Cerebellar cortex (tissue), 1 donor: ENCODE data around the gene SYDE2.
A peak's percentile ranks its signal among the peaks of the same experiment; 100 is the strongest.
"Not testable (repeated sequence)": the region's sequence is repeated elsewhere in the genome, so short reads cannot be mapped to it uniquely, and the experiment has no call there.

Experiments
- DNase-seq: peaks from one replicate; pipeline ENCODE4 v3.0.0-alpha.2; 2015; ENCODE audit warnings: low spot score

SYDE2 gene, protein sequence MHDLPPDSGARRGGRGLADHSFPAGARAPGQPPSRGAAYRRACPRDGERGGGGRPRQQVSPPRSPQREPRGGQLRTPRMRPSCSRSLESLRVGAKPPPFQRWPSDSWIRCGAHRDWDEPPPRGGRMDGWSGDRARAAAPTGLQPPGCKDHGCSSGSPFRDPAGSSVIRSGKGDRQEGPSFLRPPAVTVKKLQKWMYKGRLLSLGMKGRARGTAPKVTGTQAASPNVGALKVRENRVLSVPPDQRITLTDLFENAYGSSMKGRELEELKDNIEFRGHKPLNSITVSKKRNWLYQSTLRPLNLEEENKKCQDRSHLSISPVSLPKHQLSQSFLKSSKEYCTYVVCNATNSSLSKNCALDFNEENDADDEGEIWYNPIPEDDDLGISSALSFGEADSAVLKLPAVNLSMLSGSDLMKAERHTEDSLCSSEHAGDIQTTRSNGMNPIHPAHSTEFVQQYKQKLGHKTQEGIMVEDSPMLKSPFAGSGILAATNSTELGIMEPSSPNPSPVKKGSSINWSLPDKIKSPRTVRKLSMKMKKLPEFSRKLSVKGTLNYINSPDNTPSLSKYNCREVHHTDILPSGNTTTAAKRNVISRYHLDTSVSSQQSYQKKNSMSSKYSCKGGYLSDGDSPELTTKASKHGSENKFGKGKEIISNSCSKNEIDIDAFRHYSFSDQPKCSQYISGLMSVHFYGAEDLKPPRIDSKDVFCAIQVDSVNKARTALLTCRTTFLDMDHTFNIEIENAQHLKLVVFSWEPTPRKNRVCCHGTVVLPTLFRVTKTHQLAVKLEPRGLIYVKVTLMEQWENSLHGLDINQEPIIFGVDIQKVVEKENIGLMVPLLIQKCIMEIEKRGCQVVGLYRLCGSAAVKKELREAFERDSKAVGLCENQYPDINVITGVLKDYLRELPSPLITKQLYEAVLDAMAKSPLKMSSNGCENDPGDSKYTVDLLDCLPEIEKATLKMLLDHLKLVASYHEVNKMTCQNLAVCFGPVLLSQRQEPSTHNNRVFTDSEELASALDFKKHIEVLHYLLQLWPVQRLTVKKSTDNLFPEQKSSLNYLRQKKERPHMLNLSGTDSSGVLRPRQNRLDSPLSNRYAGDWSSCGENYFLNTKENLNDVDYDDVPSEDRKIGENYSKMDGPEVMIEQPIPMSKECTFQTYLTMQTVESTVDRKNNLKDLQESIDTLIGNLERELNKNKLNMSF

GRCh38 chr1:85200463-85201339, at the start of gene SYDE2:
Gene SYDE2 (minus strand): TSS chr1:85201016. CDS start chr1:85200996, 20 bp downstream.
- DNase-seq = peak; percentile 46

- not testable (repeated sequence) for DNase-seq
Observed at GRCh38 chr1:85249042-85249441, 48.2 kb upstream of the SYDE2 start.

- DNase-seq = no peak
Observed at GRCh38 chr1:85245891-85246290, 45.1 kb upstream of the SYDE2 start.

GRCh38 chr1:85245456-85245855, 44.6 kb upstream of the SYDE2 start:
- no peak for DNase-seq

GRCh38 chr1:85244271-85245061, 43.6 kb upstream of the SYDE2 start:
- no peak for DNase-seq

DNA sequence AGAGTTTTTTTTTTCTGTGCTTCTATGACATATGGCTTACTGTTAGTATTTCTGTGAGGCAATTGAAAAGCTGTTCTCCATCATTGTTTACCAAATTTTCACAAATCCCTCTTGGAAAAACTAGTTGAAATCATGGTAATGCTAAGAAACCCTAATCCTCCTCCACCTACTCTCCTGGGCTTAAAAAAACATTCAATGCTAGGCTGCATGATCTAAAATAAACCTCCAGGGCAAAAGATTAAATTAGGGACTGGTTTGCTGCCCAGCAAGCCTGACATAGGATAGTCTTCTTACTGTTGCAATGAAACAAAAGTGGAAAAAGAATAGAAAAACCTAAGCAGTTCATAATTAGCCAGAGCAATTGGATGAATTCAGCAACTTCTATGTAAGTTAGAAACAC, 42.6 kb upstream of the SYDE2 start:
- no peak for DNase-seq

- no peak for DNase-seq
Observed at GRCh38 chr1:85240643-85241042, 39.8 kb upstream of the SYDE2 start.

GRCh38 chr1:85240174-85240601, 39.4 kb upstream of the SYDE2 start:
- DNase-seq = no peak

DNA sequence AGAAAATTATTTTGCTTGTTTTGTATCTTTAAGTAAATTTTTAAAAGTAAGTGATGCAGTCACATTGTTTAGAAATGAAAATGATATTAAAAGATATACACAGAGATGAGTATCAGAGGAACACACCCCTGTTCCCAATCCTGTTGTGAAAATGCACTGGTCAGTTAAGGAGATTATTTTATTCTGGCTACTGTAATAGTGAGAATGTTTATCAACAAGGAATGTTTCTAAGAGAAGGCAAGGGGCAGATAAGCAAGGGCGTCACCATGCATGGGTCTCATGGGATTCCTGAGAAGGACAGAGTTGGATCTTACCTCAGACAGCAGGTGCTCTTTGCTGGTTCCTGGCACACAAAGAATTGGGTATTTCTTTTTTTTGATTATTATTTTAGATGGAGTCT, 36.8 kb upstream of the SYDE2 start:
- DNase-seq = no peak

DNA sequence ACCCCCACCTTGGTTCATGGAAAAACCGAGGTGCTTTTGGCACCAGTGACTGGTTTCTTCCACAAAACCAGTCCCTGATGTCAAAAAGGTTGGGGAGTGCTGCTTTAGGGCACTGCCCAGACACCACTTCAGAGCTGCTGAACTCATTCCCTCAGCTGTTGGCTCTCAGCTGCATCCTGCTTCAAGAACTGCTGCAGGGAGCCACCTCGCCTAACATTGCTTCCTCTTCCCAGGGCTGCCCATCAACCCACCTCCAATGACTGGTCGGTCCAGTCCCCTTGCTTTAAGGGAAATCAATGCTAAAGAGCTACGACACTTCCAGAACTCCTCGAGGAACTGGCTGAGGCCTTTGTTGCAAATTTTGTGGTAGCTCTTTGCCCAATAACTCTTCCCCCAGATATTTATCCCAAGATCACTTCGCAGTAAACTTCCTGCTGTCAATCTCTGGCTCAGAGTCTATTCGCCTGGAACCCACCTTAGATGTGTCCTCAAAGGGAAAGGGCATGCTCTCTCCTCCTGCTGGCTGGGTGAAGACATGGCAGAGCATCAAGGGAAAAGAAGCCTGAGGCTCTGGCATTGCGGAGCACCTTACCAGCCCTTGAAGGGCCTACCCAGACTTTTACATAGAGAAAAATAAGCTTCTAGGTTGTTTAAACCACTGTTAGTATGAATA, 29.6 kb upstream of the SYDE2 start:
- peak; percentile 28 for DNase-seq

- DNase-seq = no peak
Observed at GRCh38 chr1:85229574-85230097, 28.8 kb upstream of the SYDE2 start.

DNA sequence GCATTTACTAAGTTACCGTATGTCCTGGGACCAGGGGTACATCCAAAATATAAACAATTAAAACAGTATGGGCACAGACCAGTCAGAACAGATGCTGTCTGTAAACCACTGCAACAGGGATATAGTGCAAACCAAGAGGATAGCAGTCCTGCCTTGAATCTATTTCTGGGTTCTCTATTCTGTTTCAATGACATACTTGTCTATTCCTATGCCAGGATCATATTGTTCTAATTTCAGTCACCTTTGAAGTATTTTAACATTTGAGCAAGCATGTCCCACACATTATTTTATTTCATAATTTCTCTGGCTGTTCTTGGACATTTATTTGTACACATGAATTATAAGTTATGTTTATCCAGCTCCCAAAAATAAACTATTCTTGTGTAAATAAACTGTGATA, 28.2 kb upstream of the SYDE2 start:
- no peak for DNase-seq

GRCh38 chr1:85225624-85226380, 25.0 kb upstream of the SYDE2 start:
- DNase-seq = no peak

GRCh38 chr1:85224734-85225623, 24.2 kb upstream of the SYDE2 start:
- DNase-seq = no peak

- no peak for DNase-seq
Observed at GRCh38 chr1:85224295-85224694, 23.5 kb upstream of the SYDE2 start.

GRCh38 chr1:85223334-85223733, 22.5 kb upstream of the SYDE2 start:
- DNase-seq = no peak

GRCh38 chr1:85220756-85221201, 20.0 kb upstream of the SYDE2 start:
- no peak for DNase-seq
